ENCODE measurements around the gene KCNC3.

Gene KCNC3

DNA sequence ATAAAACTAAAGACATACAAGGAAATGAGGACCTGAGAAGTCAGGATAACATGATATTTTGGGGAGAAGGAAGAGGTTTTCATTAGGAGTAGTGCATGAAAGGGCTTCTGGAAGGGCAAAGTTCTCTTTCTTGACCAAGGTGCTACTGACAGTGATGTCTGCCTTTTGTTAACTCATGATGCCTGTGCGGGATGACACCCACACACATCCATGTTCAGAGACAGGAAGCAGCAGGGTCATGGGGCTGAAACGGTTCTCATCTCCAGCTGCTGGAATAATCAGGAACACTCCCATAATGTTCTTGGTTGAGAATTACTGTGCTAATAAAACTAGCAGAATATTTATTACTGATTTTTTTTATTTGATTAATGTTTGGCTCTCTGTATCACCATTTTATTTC, 29.1 kb downstream of the KCNC3 start:
- FAIRE-seq (no peak), DNase-seq (ENCODE audit: insufficient read length) (no peak)
- TF ChIP-seq POLR2A (IDR thresholded peaks at IDR 0.05; ENCODE audit: low read depth, low read length) (no peak), TAF1 (IDR thresholded peaks at IDR 0.05; ENCODE audit: borderline replicate concordance, low read depth, low read length) (no peak), POLR2AphosphoS5 (IDR thresholded peaks at IDR 0.05; ENCODE audit: low read depth, low read length) (no peak)

DNA sequence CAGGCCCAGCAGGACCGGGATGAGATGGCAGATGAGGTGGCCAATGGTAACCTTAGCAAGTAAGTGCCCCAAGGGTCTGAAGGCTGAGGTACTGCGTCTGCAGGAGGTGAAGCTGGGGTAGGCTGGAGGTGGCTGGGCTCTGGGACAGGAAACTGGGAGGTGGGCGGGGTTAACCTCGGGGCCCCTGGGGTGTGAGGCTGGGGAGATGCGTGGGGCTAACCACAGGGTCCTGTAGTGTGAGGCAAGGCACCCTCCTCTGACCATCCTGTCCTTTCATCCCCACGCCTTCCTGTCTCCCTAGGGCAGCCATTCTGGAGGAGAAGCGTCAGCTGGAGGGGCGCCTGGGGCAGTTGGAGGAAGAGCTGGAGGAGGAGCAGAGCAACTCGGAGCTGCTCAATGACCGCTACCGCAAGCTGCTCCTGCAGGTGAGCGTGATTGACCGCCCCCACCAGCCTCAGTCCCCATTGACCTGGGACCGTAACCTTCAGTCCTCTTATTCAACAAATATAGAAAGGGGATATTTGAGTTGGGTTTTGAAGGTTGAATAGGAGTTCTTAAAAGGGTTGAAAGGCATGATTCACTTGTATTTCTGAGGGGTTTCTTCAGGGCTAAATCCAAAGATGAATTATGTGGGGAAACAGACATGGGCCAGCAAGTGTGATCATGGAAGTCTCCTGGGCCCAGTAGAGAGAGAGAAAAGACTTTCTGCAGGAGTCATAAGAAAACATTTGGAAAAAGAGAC, 35.7 kb downstream of the KCNC3 start:
- FAIRE-seq: no peak
- no peak for TF ChIP-seq TAF1 (IDR thresholded peaks at IDR 0.05; ENCODE audit: borderline replicate concordance, low read depth, low read length)
- TF ChIP-seq POLR2AphosphoS5 (IDR thresholded peaks at IDR 0.05; ENCODE audit: low read depth, low read length): no peak
- TF ChIP-seq POLR2A (IDR thresholded peaks at IDR 0.05; ENCODE audit: low read depth, low read length): no peak
- no peak for DNase-seq (ENCODE audit: insufficient read length)

- no peak for TF ChIP-seq POLR2A (IDR thresholded peaks at IDR 0.05; ENCODE audit: low read depth, low read length)
- TF ChIP-seq TAF1 (IDR thresholded peaks at IDR 0.05; ENCODE audit: borderline replicate concordance, low read depth, low read length): no peak
- TF ChIP-seq POLR2AphosphoS5 (IDR thresholded peaks at IDR 0.05; ENCODE audit: low read depth, low read length): no peak
- FAIRE-seq (no peak), DNase-seq (ENCODE audit: insufficient read length) (no peak)
These were observed 36.9 kb downstream of the KCNC3 start for GRCh38 chr19:50292216-50292827.

- no peak for FAIRE-seq
These were observed 38.4 kb downstream of the KCNC3 start for GRCh38 chr19:50290775-50291174.

DNA sequence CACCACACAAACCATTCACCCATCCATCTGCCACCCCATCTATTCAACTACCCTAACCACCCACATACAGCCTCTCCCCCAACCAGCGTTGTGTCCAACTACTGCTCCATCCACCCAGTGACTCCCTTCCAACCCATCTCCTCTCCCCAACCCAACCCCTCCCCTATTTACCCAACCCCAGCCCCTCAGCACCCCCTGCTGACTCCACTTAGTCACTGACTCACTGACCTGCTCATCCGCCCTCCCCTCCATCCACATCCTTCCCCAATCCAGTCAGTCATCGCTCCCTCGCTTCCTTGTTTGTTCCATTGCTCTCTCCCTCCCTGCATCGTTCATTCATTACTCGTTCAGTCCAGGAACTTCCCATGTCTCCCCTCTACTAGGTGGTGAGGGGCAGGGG, 39.2 kb downstream of the KCNC3 start:
- no peak for DNase-seq (ENCODE audit: insufficient read length)
- TF ChIP-seq TAF1 (IDR thresholded peaks at IDR 0.05; ENCODE audit: borderline replicate concordance, low read depth, low read length): no peak
- TF ChIP-seq POLR2A (IDR thresholded peaks at IDR 0.05; ENCODE audit: low read depth, low read length): no peak
- TF ChIP-seq POLR2AphosphoS5 (IDR thresholded peaks at IDR 0.05; ENCODE audit: low read depth, low read length): no peak
- FAIRE-seq: no peak

More at GRCh38 chr19:50290775-50291174, 38.4 kb downstream of the KCNC3 start:
- TF ChIP-seq POLR2AphosphoS5 (IDR thresholded peaks at IDR 0.05; ENCODE audit: low read depth, low read length) (no peak), TAF1 (IDR thresholded peaks at IDR 0.05; ENCODE audit: borderline replicate concordance, low read depth, low read length) (no peak), POLR2A (IDR thresholded peaks at IDR 0.05; ENCODE audit: low read depth, low read length) (no peak)
- no peak for DNase-seq (ENCODE audit: insufficient read length)

- FAIRE-seq (no peak), DNase-seq (ENCODE audit: insufficient read length) (no peak)
- TF ChIP-seq TAF1 (IDR thresholded peaks at IDR 0.05; ENCODE audit: borderline replicate concordance, low read depth, low read length) (no peak), POLR2A (IDR thresholded peaks at IDR 0.05; ENCODE audit: low read depth, low read length) (no peak), POLR2AphosphoS5 (IDR thresholded peaks at IDR 0.05; ENCODE audit: low read depth, low read length) (no peak)
These were observed 40.2 kb downstream of the KCNC3 start for GRCh38 chr19:50288954-50289353.

- TF ChIP-seq TAF1 (IDR thresholded peaks at IDR 0.05; ENCODE audit: borderline replicate concordance, low read depth, low read length) (no peak), POLR2AphosphoS5 (IDR thresholded peaks at IDR 0.05; ENCODE audit: low read depth, low read length) (no peak), POLR2A (IDR thresholded peaks at IDR 0.05; ENCODE audit: low read depth, low read length) (no peak)
- DNase-seq (ENCODE audit: insufficient read length) (no peak), FAIRE-seq (no peak)
These were observed 41.8 kb downstream of the KCNC3 start for GRCh38 chr19:50287331-50287730.

DNA sequence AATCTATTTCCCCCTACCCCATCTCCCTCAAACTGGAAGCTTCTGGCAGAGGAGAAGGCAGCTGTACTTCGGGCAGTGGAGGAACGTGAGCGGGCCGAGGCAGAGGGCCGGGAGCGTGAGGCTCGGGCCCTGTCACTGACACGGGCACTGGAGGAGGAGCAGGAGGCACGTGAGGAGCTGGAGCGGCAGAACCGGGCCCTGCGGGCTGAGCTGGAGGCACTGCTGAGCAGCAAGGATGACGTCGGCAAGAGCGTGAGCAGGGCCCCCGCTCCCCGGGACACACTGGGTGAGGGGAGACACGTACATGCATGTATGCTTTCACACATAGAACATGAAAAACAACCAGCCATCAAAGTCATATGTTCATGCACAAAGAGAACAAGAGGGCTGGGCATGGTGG, 42.7 kb downstream of the KCNC3 start:
- TF ChIP-seq POLR2A (IDR thresholded peaks at IDR 0.05; ENCODE audit: low read depth, low read length) (no peak), TAF1 (IDR thresholded peaks at IDR 0.05; ENCODE audit: borderline replicate concordance, low read depth, low read length) (no peak), POLR2AphosphoS5 (IDR thresholded peaks at IDR 0.05; ENCODE audit: low read depth, low read length) (no peak)
- FAIRE-seq: no peak
- DNase-seq (ENCODE audit: insufficient read length): no peak

GRCh38 chr19:50285833-50286232, 43.3 kb downstream of the KCNC3 start:
- DNase-seq (ENCODE audit: insufficient read length) (no peak), FAIRE-seq (no peak)
- TF ChIP-seq TAF1 (IDR thresholded peaks at IDR 0.05; ENCODE audit: borderline replicate concordance, low read depth, low read length) (no peak), POLR2AphosphoS5 (IDR thresholded peaks at IDR 0.05; ENCODE audit: low read depth, low read length) (no peak), POLR2A (IDR thresholded peaks at IDR 0.05; ENCODE audit: low read depth, low read length) (no peak)

GRCh38 chr19:50281491-50281890, 47.7 kb downstream of the KCNC3 start:
- no peak for TF ChIP-seq POLR2AphosphoS5 (IDR thresholded peaks at IDR 0.05; ENCODE audit: low read depth, low read length)
- TF ChIP-seq POLR2A (IDR thresholded peaks at IDR 0.05; ENCODE audit: low read depth, low read length): no peak
- TF ChIP-seq TAF1 (IDR thresholded peaks at IDR 0.05; ENCODE audit: borderline replicate concordance, low read depth, low read length): no peak
- DNase-seq (ENCODE audit: insufficient read length): no peak
- no peak for FAIRE-seq

- no peak for DNase-seq (ENCODE audit: insufficient read length)
- FAIRE-seq: no peak
- TF ChIP-seq POLR2AphosphoS5 (IDR thresholded peaks at IDR 0.05; ENCODE audit: low read depth, low read length) (no peak), POLR2A (IDR thresholded peaks at IDR 0.05; ENCODE audit: low read depth, low read length) (no peak), TAF1 (IDR thresholded peaks at IDR 0.05; ENCODE audit: borderline replicate concordance, low read depth, low read length) (no peak)
These were observed 48.2 kb downstream of the KCNC3 start for GRCh38 chr19:50280983-50281382.

DNA sequence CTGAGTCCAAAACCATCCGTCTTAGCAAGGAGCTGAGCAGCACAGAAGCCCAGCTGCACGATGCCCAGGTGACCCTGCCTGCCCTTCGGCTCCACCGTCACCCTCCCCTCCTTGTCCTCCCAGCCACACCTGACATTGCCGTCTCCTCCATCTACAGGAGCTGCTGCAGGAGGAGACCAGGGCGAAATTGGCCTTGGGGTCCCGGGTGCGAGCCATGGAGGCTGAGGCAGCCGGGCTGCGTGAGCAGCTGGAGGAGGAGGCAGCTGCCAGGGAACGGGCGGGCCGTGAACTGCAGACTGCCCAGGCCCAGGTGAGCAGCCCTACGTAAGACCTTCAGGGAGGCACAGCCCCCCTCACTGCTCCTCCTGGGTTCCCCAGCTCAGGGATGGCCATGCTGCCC, 49.1 kb downstream of the KCNC3 start:
- FAIRE-seq: no peak
- no peak for DNase-seq (ENCODE audit: insufficient read length)

More for the DNA sequence above, 49.1 kb downstream of the KCNC3 start:
- no peak for TF ChIP-seq TAF1 (IDR thresholded peaks at IDR 0.05; ENCODE audit: borderline replicate concordance, low read depth, low read length)
- no peak for TF ChIP-seq POLR2A (IDR thresholded peaks at IDR 0.05; ENCODE audit: low read depth, low read length)
